HG02759 (cell line): ENCODE data around the gene TMEM63B.
"Not testable (repeated sequence)": the region's sequence is repeated elsewhere in the genome, so short reads cannot be mapped to it uniquely, and the experiment has no call there.

ENCODE experiments used
- ATAC-seq: cut with Tn5 transposase; IDR thresholded peaks from one replicate; pipeline ENCODE4 v1.9.1; 2021; ENCODE audit warnings: mild to moderate bottlenecking, moderate library complexity; ENCODE audit not compliant: unreplicated experiment

TMEM63B gene

GRCh38 chr6:44127186-44128019 lies at the start of gene TMEM63B, which contains the start of gene MRPL14:
TMEM63B (plus strand) TSS chr6:44127554; CDS start chr6:44134585, 7,031 bp downstream.
MRPL14 (minus strand) TSS chr6:44127452; CDS start chr6:44116611, 10,841 bp downstream.
- peak; percentile 75 for ATAC-seq

- ATAC-seq, result no peak
Measured at GRCh38 chr6:44078219-44078826, 49.0 kb upstream of the TMEM63B start.

- no peak for ATAC-seq
Measured at GRCh38 chr6:44078827-44079671, 48.3 kb upstream of the TMEM63B start.

- ATAC-seq, result no peak
Measured at GRCh38 chr6:44079672-44080071, 47.7 kb upstream of the TMEM63B start.

- ATAC-seq, result no peak
Measured at GRCh38 chr6:44080561-44081521, 46.5 kb upstream of the TMEM63B start.

- ATAC-seq, result no peak
Measured at GRCh38 chr6:44081753-44082152, 45.6 kb upstream of the TMEM63B start.

GRCh38 chr6:44082872-44083321 lies 44.5 kb upstream of the TMEM63B start:
- ATAC-seq, result no peak

GRCh38 chr6:44084231-44085014 lies 42.9 kb upstream of the TMEM63B start:
- ATAC-seq, result no peak

- no peak for ATAC-seq
Measured at GRCh38 chr6:44085219-44085618, 42.1 kb upstream of the TMEM63B start.

- no peak for ATAC-seq
Measured at GRCh38 chr6:44086931-44087574, 40.3 kb upstream of the TMEM63B start.

- no peak for ATAC-seq
Measured at GRCh38 chr6:44087623-44088022, 39.7 kb upstream of the TMEM63B start.

- ATAC-seq, result no peak
Measured at GRCh38 chr6:44088827-44089590, 38.3 kb upstream of the TMEM63B start.

GRCh38 chr6:44090465-44090864 lies 36.9 kb upstream of the TMEM63B start:
- no peak for ATAC-seq

GRCh38 chr6:44091356-44091755 lies 36.0 kb upstream of the TMEM63B start:
- not testable (repeated sequence) for ATAC-seq

- no peak for ATAC-seq
Measured at GRCh38 chr6:44091981-44092884, 35.1 kb upstream of the TMEM63B start.

GRCh38 chr6:44093066-44093465 lies 34.3 kb upstream of the TMEM63B start:
- no peak for ATAC-seq
